Measurements from ENCODE around the gene DCAF15.

Gene DCAF15

DNA sequence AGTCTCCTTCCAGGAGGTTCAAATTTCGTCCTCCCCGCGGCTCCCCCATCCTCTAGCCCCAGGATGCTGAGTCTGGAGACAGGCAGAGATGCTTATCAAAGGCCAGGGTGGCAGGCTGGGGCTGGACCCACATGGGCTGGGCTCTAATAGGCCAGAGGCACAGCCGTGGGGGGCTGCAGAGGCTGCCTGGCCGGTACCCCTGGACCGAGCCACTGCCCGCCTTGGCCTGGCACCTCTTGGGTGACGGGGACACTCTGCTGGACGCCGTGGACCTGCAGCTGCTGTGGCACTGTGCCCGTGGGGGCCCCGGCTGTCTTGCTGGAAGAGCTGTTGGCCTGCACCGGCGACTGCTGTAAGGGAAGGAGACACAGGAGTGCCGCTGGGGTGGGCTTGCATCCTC is 28.0 kb downstream of the DCAF15 start:
- Mint-ChIP-seq H3K27ac (no peak overlapping the region), H3K9me3 (no peaks in the 10 kb centered on the region), H3K4me3 (no peak overlapping the region), H3K36me3 (ENCODE audit: insufficient read depth) (peaks cover 18% of the 10 kb centered on the region), H3K4me1 (ENCODE audit: low read depth in 2 of 2) (peaks cover 6 to 17% of the 10 kb centered on the region in 2 donors), H3K27me3 (no peaks in the 10 kb centered on the region)
- DNase-seq (no peak), ATAC-seq (replicated peaks) (no peak)

DNA sequence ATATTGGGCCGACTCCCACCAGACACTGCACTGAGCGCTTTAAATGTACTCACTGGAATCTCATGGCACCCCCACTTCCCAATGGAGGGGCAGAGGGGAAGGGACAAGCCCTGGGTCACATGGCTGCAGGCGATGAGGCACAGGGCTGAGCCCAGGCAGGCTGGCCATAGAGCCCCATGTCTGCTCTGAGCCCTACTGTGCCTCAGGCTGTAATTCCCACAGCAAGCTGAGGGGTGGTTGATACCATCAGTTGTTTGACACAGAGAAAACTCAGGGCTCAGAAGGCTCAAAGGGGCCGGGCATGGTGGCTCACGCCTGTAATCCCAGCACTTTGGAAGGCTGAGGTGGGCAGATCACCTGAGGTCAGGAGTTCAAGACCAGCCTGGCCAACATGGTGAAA is 28.7 kb downstream of the DCAF15 start:
- Mint-ChIP-seq H3K4me3 (no peak overlapping the region), H3K4me1 (ENCODE audit: low read depth in 2 of 2) (peaks cover 10 to 17% of the 10 kb centered on the region in 2 donors)

DNA sequence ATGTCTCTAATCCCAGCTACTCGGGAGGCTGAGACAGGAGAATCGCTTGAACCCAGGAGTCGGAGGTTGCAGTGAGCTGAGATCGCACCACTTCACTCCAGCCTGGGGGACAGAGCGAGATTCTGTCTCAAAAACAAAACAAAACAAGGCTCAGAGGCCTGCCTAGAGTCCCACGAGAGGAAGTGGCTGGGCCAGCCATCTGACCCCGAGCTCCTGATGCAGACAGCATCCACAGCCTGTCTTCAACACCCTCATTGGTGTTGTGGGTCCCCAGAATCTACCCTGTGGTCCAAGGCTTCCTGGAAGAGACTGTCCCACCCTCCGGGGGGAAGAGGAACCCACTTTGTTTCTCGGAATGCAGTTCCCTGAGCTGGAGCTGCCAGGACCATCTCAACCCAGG is 29.2 kb downstream of the DCAF15 start:
- no peaks in the 10 kb centered on the region for H3K9me3 Mint-ChIP-seq
- peaks cover 22% of the 10 kb centered on the region for H3K36me3 Mint-ChIP-seq (ENCODE audit: insufficient read depth)
- H3K27me3 Mint-ChIP-seq = no peaks in the 10 kb centered on the region
- peak overlapping the region in 1 of 2 donors; percentile 77 for H3K27ac Mint-ChIP-seq
- H3K4me1 Mint-ChIP-seq (ENCODE audit: low read depth in 2 of 2) = peaks cover 10 to 18% of the 10 kb centered on the region in 2 donors
- H3K4me3 Mint-ChIP-seq = peak overlapping the region in 1 of 2 donors; percentile 10
- DNase-seq (no peak), ATAC-seq (replicated peaks) (no peak)

More for the DNA sequence above, 28.7 kb downstream of the DCAF15 start:
- H3K27me3 Mint-ChIP-seq = no peaks in the 10 kb centered on the region
- no peaks in the 10 kb centered on the region for H3K9me3 Mint-ChIP-seq
- no peak overlapping the region for H3K27ac Mint-ChIP-seq
- DNase-seq (no peak), ATAC-seq (replicated peaks) (no peak)
- peaks cover 17% of the 10 kb centered on the region for H3K36me3 Mint-ChIP-seq (ENCODE audit: insufficient read depth)

DNA sequence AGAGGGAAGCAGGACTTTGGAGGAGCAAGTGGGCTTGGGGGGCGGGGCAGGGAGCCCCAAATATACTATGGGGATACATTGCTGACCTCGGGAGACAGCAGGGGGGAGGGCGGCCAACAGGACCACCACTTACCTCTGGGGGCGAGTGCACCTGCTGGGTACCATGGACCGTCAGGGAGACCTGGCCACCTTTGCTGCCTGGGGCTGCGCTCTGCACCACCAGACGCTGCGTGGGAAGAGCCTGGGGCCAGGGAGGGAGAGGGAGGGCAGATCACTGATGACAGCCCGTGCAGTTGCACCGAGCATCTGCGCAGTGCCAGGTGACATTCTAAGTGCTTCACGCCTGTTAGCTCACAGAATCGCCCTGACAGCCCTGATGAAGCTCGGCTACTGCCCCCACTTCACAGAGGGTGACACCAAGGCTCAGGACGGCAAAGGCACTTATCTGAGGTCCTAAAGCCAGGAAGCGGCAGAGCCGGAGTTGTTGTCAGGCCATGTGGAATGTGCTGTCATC is 29.7 kb downstream of the DCAF15 start:
- DNase-seq (no peak), ATAC-seq (replicated peaks) (no peak)
- Mint-ChIP-seq H3K27me3 (no peaks in the 10 kb centered on the region), H3K4me1 (ENCODE audit: low read depth in 2 of 2) (peaks cover 14 to 24% of the 10 kb centered on the region in 2 donors), H3K27ac (peak overlapping the region in 1 of 2 donors; percentile 77), H3K36me3 (ENCODE audit: insufficient read depth) (peaks cover 23% of the 10 kb centered on the region), H3K4me3 (peak overlapping the region in 1 of 2 donors; percentile 10), H3K9me3 (no peaks in the 10 kb centered on the region)

DNA sequence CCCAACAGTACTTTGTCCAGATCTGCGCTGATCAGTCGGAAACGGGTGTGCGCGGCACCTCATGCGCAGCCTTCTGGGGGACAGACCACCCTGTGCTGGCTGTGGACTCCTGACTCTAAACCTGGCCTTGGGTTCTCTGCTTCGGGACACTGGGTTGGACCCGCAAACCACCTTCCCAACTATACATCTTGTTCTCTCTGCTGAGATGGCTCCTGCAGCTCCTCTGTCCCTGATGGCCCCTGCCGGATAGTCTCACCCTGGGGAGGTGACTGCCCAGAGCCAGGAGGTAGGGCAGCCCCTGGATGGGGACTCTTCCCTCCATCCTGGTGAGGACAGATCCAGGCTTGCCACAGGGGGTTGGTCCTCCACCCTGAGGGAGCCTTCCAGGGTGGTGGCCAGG is 30.5 kb downstream of the DCAF15 start:
- peaks cover 19 to 30% of the 10 kb centered on the region in 2 donors for H3K4me1 Mint-ChIP-seq (ENCODE audit: low read depth in 2 of 2)
- H3K9me3 Mint-ChIP-seq = no peaks in the 10 kb centered on the region
- no peak for ATAC-seq (replicated peaks)
- DNase-seq = no peak
- H3K4me3 Mint-ChIP-seq = peak overlapping the region in 1 of 2 donors; percentile 34
- no peaks in the 10 kb centered on the region for H3K27me3 Mint-ChIP-seq
- H3K27ac Mint-ChIP-seq = peak overlapping the region in 1 of 2 donors; percentile 71
- H3K36me3 Mint-ChIP-seq (ENCODE audit: insufficient read depth) = peaks cover 27% of the 10 kb centered on the region

DNA sequence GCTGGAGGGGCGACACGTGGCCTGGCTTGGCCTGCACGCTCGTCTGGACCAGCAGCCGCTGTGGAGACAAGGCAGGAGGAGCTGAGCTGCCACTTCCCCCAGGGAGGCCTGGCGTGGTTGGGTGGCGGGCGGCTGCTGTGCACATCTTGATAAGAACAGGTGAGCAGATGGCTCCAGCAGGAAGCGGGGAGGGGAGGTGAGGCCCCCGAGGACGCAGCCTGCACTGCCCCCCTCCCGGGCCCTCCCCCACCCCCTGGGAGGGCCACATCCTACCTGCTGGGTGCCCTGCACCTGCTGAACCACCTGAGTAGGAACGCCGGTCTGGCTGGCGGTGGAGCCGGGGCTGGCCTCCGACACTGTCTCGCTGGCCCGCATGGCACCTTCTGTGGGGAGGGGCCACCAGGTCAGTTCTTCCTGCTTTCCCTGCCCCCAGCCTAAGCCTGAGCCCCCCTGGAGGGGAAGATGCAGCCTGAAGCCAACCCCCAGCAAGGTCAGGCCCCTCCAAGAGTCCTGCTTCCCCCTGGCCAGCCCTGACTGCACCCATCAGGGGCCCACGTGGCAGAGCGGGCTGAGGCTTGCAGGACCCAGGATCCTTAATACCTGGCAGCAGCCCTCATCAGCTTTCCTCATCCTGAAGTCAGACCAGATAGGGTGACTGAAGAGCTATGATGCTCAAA is 31.0 kb downstream of the DCAF15 start:
- H3K27ac Mint-ChIP-seq = peak overlapping the region; percentile 71 to 73
- ATAC-seq (replicated peaks) (no peak), DNase-seq (no peak)
- peaks cover 19 to 33% of the 10 kb centered on the region in 2 donors for H3K4me1 Mint-ChIP-seq (ENCODE audit: low read depth in 2 of 2)
- H3K4me3 Mint-ChIP-seq = peak overlapping the region in 1 of 2 donors; percentile 34
- H3K27me3 Mint-ChIP-seq = no peaks in the 10 kb centered on the region
- peaks cover 29% of the 10 kb centered on the region for H3K36me3 Mint-ChIP-seq (ENCODE audit: insufficient read depth)
- H3K9me3 Mint-ChIP-seq = no peaks in the 10 kb centered on the region

DNA sequence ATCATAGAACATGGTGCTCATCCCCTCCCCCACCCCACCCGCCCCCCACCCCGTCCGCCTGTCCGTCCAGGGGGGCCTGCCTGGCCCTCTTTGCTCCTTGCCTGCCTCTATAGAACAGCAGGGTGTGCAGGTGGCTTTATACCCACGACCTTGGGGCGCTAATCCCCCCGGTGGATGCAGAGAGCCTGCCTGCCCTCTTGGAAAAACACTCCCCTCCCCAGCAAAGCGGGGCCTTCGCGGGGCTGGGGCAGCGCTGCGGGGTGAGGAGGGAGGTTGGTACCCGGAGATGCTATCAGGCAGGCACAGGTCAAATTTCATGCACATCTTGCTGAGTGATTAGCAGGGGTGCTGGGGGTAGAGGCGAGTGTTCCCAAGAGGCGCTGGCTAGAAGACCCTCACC is 31.9 kb downstream of the DCAF15 start:
- DNase-seq (no peak), ATAC-seq (replicated peaks) (no peak)
- H3K27ac Mint-ChIP-seq = peak overlapping the region in 1 of 2 donors; percentile 98
- H3K27me3 Mint-ChIP-seq = no peaks in the 10 kb centered on the region
- peaks cover 26 to 41% of the 10 kb centered on the region in 2 donors for H3K4me1 Mint-ChIP-seq (ENCODE audit: low read depth in 2 of 2)
- no peaks in the 10 kb centered on the region for H3K9me3 Mint-ChIP-seq
- H3K36me3 Mint-ChIP-seq (ENCODE audit: insufficient read depth) = peaks cover 33% of the 10 kb centered on the region
- no peak overlapping the region for H3K4me3 Mint-ChIP-seq

DNA sequence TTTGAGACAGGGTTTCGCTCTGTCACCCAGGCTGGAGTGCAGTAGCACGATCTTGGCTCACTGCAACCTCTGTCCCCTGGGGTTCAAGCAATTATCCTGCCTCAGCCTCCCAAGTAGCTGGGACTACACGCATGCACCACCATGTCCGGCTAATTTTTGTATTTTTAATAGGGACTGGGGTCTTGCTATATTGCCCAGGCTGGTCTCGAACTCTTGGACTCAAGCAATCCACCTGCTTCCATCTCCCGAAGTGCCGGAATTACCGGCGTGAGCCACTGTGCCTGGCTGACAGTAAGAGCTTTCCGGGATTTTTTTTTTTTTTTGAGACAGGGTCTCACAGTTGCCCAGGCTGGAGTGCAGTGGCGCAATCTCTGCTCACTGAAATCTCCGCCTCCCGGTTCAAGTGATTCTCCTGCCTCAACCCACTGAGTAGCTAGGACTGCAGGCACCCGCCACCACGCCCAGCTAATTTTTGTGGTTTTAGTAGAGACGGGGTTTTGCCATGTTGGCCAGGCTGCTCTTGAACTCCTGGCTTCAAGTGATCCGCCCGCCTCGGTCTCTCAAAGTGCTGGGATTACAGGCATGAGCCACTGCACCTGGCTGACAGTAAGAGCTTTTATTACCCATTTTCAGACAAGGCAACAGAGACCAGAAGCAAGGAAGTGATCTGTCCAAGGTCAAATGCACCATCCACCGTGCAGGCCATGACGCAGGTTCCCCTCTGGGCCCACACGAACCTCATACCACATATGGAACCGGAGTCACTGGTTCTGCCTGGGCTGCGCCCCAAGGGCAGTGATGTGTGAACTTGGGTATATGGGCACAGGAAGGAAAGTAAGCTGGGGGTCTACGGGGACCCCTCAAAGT is 32.8 kb downstream of the DCAF15 start:
- H3K27ac Mint-ChIP-seq = peak overlapping the region; percentile 93 to 98
- H3K4me3 Mint-ChIP-seq = peak overlapping the region; percentile 57 to 75
- DNase-seq (peak in 1 of 3 experiments; percentile 19), ATAC-seq (replicated peaks) (no peak)
- no peaks in the 10 kb centered on the region for H3K27me3 Mint-ChIP-seq
- H3K9me3 Mint-ChIP-seq = no peaks in the 10 kb centered on the region
- peaks cover 34% of the 10 kb centered on the region for H3K36me3 Mint-ChIP-seq (ENCODE audit: insufficient read depth)
- H3K4me1 Mint-ChIP-seq (ENCODE audit: low read depth in 2 of 2) = peaks cover 35 to 45% of the 10 kb centered on the region in 2 donors

DNA sequence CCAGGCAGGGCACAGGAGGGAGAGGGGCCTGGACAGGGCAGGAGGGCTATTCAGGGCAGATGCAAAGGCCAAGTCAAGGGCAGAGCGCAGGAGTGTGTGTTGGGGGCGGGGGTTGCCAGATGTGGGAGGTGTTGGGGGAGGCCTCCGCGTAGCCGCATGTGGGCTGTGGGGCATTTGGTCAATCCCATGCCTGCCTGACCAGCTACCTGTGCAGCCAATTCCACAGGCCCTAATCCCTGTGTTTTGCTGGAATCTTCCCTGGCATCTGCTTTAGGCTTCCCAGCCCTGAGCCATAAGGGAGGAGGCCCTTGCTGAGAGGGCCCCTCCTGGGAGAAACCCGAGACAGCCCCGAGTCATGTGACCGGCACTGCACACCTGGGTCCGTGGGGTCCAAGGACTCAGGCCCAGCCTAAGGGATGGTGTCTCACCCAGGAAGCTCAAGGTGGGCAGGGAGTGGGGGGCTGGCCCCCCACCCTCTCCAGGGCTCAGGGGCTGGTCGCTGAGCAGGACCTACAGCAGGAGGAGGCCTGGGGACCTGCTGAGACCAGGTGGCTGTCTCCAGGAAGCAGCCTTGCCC is 33.5 kb downstream of the DCAF15 start:
- Mint-ChIP-seq H3K27ac (peak overlapping the region; percentile 93 to 98), H3K36me3 (ENCODE audit: insufficient read depth) (peaks cover 34% of the 10 kb centered on the region), H3K27me3 (no peaks in the 10 kb centered on the region), H3K9me3 (no peaks in the 10 kb centered on the region), H3K4me1 (ENCODE audit: low read depth in 2 of 2) (peaks cover 39 to 47% of the 10 kb centered on the region in 2 donors), H3K4me3 (peak overlapping the region; percentile 75 to 77)
- ATAC-seq (replicated peaks) (peak; percentile 6), DNase-seq (no peak)

DNA sequence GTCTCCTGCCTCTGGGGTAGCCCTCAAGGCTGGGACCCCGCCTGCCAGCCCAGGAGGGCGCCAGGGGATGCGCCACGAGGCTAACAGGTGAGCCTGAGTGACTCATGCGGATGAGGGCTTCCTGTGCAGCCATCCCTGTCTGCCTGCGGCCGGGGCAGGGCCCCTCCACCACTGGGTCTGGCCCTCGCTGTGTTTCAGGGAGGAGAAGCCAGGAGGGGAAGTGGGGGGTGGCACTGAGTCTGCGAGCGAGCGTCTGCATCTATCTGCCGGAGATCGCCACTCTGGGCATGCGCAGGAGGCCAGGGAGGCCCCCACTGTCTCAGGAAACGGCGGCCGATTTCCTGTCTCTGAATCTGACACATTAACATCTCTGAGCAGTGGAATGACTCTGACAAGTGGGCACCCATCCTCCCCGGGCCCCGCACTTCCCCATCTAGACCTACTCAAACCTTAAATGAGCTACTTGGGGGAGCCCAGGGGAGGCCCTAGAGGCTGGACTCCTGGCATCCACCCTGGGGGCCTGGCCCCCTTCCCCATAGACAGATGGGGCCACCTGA is 34.1 kb downstream of the DCAF15 start:
- H3K4me3 Mint-ChIP-seq = peak overlapping the region; percentile 75 to 77
- H3K36me3 Mint-ChIP-seq (ENCODE audit: insufficient read depth) = peaks cover 33% of the 10 kb centered on the region

DNA sequence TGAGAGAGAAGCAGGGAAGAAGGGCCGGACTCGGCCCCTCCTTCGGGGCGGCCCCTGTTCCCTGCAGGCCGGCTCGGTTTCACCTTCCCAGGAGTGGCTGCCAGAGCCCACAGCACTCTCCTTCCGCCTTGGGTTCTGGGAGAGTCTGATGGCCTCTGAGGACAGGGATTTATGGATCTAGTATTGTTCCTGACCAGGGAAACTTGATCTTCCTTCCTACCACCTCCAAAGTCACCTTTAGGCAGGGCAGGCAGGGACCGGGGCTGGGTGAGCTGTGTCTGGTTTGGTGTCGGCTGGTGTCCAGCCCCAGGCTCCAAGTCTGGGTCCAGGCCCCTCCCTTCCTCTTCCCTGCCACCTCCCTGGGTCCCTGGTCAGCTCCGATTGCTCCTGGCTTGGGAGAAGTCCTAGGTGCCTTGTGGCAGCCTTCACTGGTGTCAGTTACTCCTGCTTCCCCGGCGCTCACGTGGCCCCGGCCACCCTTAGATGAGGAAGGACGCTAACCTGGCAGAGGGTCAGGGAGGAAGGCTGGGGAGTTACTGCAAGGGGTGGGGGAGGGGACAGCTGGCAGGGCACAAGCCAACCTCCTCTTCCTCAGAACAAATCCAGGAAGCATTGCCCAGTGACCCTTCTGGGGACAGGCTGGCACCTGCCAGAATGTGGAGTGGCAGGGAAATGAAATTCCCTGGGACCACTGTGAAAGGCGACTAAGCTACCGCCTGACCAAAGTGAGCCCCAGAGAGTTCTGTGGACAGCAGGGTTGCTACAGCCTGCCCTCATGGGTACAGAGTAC is 35.0 kb downstream of the DCAF15 start:
- H3K36me3 Mint-ChIP-seq (ENCODE audit: insufficient read depth) = peaks cover 28% of the 10 kb centered on the region
- H3K9me3 Mint-ChIP-seq = no peaks in the 10 kb centered on the region
- H3K27me3 Mint-ChIP-seq = no peaks in the 10 kb centered on the region
- H3K27ac Mint-ChIP-seq = peak overlapping the region; percentile 93 to 98
- peak overlapping the region; percentile 75 to 77 for H3K4me3 Mint-ChIP-seq
- ATAC-seq (replicated peaks) (no peak), DNase-seq (no peak)
- H3K4me1 Mint-ChIP-seq (ENCODE audit: low read depth in 2 of 2) = peaks cover 46 to 52% of the 10 kb centered on the region in 2 donors

More for the DNA sequence above, 34.1 kb downstream of the DCAF15 start:
- Mint-ChIP-seq H3K9me3 (no peaks in the 10 kb centered on the region), H3K27me3 (no peaks in the 10 kb centered on the region), H3K27ac (peak overlapping the region; percentile 93 to 98), H3K4me1 (ENCODE audit: low read depth in 2 of 2) (peaks cover 43 to 48% of the 10 kb centered on the region in 2 donors)
- peak; percentile 92 for ATAC-seq (replicated peaks)
- DNase-seq = peak; percentile 97 to 99 (median 97)

DNA sequence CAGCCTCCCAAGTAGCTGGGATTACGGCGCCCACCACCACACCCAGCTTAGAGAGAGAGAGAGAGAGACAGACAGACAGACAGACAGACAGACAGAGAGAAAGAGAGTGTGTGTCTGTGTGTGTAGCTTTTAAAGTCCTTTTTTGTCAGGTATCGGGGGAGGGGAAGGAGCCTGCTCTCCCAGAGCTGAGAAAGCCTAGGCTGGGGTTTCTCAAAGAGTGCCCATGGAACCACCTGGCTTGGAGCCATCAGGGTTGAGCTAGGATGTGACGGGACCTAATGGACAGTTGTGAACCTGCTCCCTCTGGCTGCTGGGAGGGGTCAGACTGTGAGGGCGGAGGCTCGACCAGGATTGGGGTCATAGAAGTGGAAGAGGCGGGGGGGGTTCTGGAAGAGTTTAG is 37.2 kb downstream of the DCAF15 start:
- DNase-seq (no peak), ATAC-seq (replicated peaks) (no peak)
- Mint-ChIP-seq H3K27ac (peak overlapping the region; percentile 93 to 98), H3K36me3 (ENCODE audit: insufficient read depth) (peaks cover 34% of the 10 kb centered on the region), H3K4me3 (no peak overlapping the region), H3K4me1 (ENCODE audit: low read depth in 2 of 2) (peaks cover 43 to 51% of the 10 kb centered on the region in 2 donors), H3K9me3 (no peaks in the 10 kb centered on the region), H3K27me3 (no peaks in the 10 kb centered on the region)
